SK-N-SH (cell line): ENCODE data around the gene PEX3. TPM values are rescaled to one million over a fixed set of nuclear protein-coding genes. Genes with fewer than 3 reads are reported as not detected.

Experiments
- CTCF ChIA-PET: fragments of 300-600, 350-600 bp; formaldehyde crosslinking; extraction: SDS; loops from one replicate; lab custom pipeline; 2021; lab: Yijun Ruan, JAX
- POLR2A ChIA-PET: fragments of 350-600 bp; sonication (Branson Sonifier 250); formaldehyde crosslinking; extraction: SDS; loops from one replicate; lab custom pipeline; 2020; ENCODE audit warnings: antibody characterized with exemption, inconsistent platforms; lab: Yijun Ruan, JAX
- DNase-seq: peaks from one replicate; pipeline ENCODE4 v3.0.0; 2012
- H2AFZ ChIP-seq: fragments of 200-600 bp; sonication (generic); 2 replicates; pipeline ENCODE4 v1.8.1; 2016; ENCODE audit warnings: antibody characterized with exemption, mild to moderate bottlenecking, low read depth
- H3F3A ChIP-seq: fragments of 200-600 bp; sonication (generic); replicated peaks from 2 replicates; pipeline ENCODE3; 2016; ENCODE audit warnings: antibody characterized with exemption, mild to moderate bottlenecking; ENCODE audit not compliant: insufficient read depth
- H3K27ac ChIP-seq, 2 experiments: fragments of 200-500 bp in 1 of 2; fragments of 200-600 bp in 1 of 2; sonication (Bioruptor generic) in 1 of 2; sonication (generic), shearing (Covaris generic) in 1 of 2; 2 replicates each; pipeline versions ENCODE4 v1.5.1 to v1.6.1; 2014 to 2016; ENCODE audit warnings: low read depth in 2 of 2, inconsistent platforms in 1 of 2, low read length in 1 of 2, mild to moderate bottlenecking in 1 of 2, mixed read lengths in 1 of 2
- H3K27me3 ChIP-seq: fragments of 200-600 bp; sonication (generic), shearing (Covaris generic); 2 replicates; pipeline ENCODE4 v1.6.1; 2016; ENCODE audit warnings: mixed run types; ENCODE audit not compliant: insufficient read depth
- H3K36me3 ChIP-seq, 2 experiments: fragments of 200-500 bp in 1 of 2; fragments of 200-600 bp in 1 of 2; sonication (Bioruptor generic) in 1 of 2; sonication (generic) in 1 of 2; replicated peaks in 1 of 2; 2 replicates each; pipeline versions ENCODE3 to v1.5.1; 2014 to 2016; ENCODE audit warnings: low read length in 1 of 2, mild to moderate bottlenecking in 1 of 2; ENCODE audit not compliant: insufficient read depth in 2 of 2, control insufficient read depth in 1 of 2
- H3K4me1 ChIP-seq, 2 experiments: fragments of 200-500 bp in 1 of 2; fragments of 200-600 bp in 1 of 2; sonication (Bioruptor generic) in 1 of 2; sonication (generic), shearing (Covaris generic) in 1 of 2; 2 replicates each; pipeline versions ENCODE4 v1.5.1 to v1.6.1; 2014 to 2016; ENCODE audit warnings: low read depth in 1 of 2, low read length in 1 of 2, mixed run types in 1 of 2; ENCODE audit not compliant: insufficient read depth in 2 of 2, control insufficient read depth in 1 of 2
- H3K4me2 ChIP-seq: fragments of 200-600 bp; sonication (generic), shearing (Covaris generic); 2 replicates; pipeline ENCODE4 v1.6.1; 2017; ENCODE audit warnings: mixed run types
- H3K4me3 ChIP-seq, 2 experiments: fragments of 200-500 bp in 1 of 2; fragments of 200-600 bp in 1 of 2; sonication (Bioruptor generic) in 1 of 2; sonication (generic), shearing (Covaris generic) in 1 of 2; 2 replicates each; pipeline versions ENCODE4 v1.5.1 to v1.8.1; 2014 to 2016; ENCODE audit warnings: low read depth in 2 of 2, inconsistent platforms in 1 of 2, low read length in 1 of 2, mild to moderate bottlenecking in 1 of 2, mixed read lengths in 1 of 2, moderate library complexity in 1 of 2
- H3K79me2 ChIP-seq: fragments of 200-600 bp; sonication (generic); 2 replicates; pipeline ENCODE4 v1.8.1; 2017; ENCODE audit warnings: mild to moderate bottlenecking; ENCODE audit not compliant: insufficient read depth
- H3K9ac ChIP-seq: fragments of 200-600 bp; sonication (generic); 2 replicates; pipeline ENCODE4 v1.6.1; 2017; ENCODE audit warnings: mixed run types
- H3K9me2 ChIP-seq: fragments of 200-600 bp; sonication (generic); 2 replicates; pipeline ENCODE4 v1.6.1; 2017; ENCODE audit warnings: mixed run types
- H3K9me3 ChIP-seq: fragments of 200-600 bp; sonication (generic); 2 replicates; pipeline ENCODE4 v1.6.1; 2017; ENCODE audit warnings: mixed run types, mild to moderate bottlenecking, moderate library complexity
- H4K20me1 ChIP-seq: fragments of 200-600 bp; sonication (generic); 2 replicates; pipeline ENCODE4 v1.6.1; 2017; ENCODE audit warnings: mild to moderate bottlenecking, mixed run types; ENCODE audit not compliant: insufficient read depth
- CHD2 ChIP-seq: fragments of 150-350 bp; IDR thresholded peaks from 2 replicates; pipeline ENCODE4 v1.6.1; 2018; ENCODE audit warnings: low read length; ENCODE audit not compliant: partially characterized antibody
- CTCF ChIP-seq: fragments of 200-600 bp; sonication (generic); IDR thresholded peaks from 2 replicates; pipeline ENCODE4 v1.6.1; 2017; ENCODE audit warnings: antibody characterized with exemption, mild to moderate bottlenecking, moderate library complexity
- ELF1 ChIP-seq: IDR thresholded peaks from 2 replicates; pipeline ENCODE4 v1.4.0; 2012
- GABPA ChIP-seq: IDR thresholded peaks from 2 replicates; pipeline ENCODE4 v1.4.0; 2012; ENCODE audit warnings: low read depth, mild to moderate bottlenecking
- GATA2 ChIP-seq: sonication (generic); formaldehyde crosslinking; IDR thresholded peaks from 2 replicates; pipeline ENCODE4 v1.5.0; 2020; ENCODE audit warnings: mild to moderate bottlenecking, missing genetic modification reagents
- JUND ChIP-seq: IDR thresholded peaks from 2 replicates; pipeline ENCODE4 v1.4.0; 2012
- MXI1 ChIP-seq: IDR thresholded peaks from 2 replicates; pipeline ENCODE4 v1.6.1; 2012; ENCODE audit warnings: mild to moderate bottlenecking, low read depth, low read length, improper control_type of control experiment
- NRF1 ChIP-seq: IDR thresholded peaks from 2 replicates; pipeline ENCODE4 v1.6.1; 2012; ENCODE audit warnings: low read depth, mild to moderate bottlenecking, low read length
- RAD21 ChIP-seq: IDR thresholded peaks from 2 replicates; pipeline ENCODE4 v1.6.1; 2012; ENCODE audit warnings: mild to moderate bottlenecking, low read length
- RXRA ChIP-seq: IDR thresholded peaks from 2 replicates; pipeline ENCODE4 v1.4.0; 2012; ENCODE audit warnings: low read depth, mild to moderate bottlenecking, borderline replicate concordance
- SIN3A ChIP-seq: IDR thresholded peaks from 2 replicates; pipeline ENCODE4 v1.6.1; 2012; ENCODE audit warnings: low read depth, mild to moderate bottlenecking, low read length, moderate library complexity, borderline replicate concordance
- TEAD4 ChIP-seq: IDR thresholded peaks from 2 replicates; pipeline ENCODE4 v1.4.0; 2012; ENCODE audit warnings: mild to moderate bottlenecking, borderline replicate concordance; ENCODE audit not compliant: insufficient read depth
- WGBS: methylation state at CpG from one replicate; pipeline ENCODE4 v1.1.6; 2017; ENCODE audit warnings: low lambda C conversion rate; 5-methylcytosine and 5-hydroxymethylcytosine counted together
- polyA plus RNA-seq, 3 experiments: library from polyadenylated mRNA; depleted of rRNA; stranded (reverse); fragments of >200 nt; gene quantifications; 2 replicates each; pipeline ENCODE4 v1.2.3, GENCODE V29; 2012
- TF ChIP-seq, protein P1 (sequence below): fragments of 150-350 bp; IDR thresholded peaks from 2 replicates; pipeline ENCODE4 v1.6.1; 2016; ENCODE audit warnings: mild to moderate bottlenecking, low read depth, low read length
- TF ChIP-seq, protein P2 (sequence below): IDR thresholded peaks from 2 replicates; pipeline ENCODE4 v1.6.1; 2012; ENCODE audit warnings: mild to moderate bottlenecking, low read depth, low read length, moderate library complexity
- TF ChIP-seq, protein P3 (sequence below): IDR thresholded peaks from 2 replicates; pipeline ENCODE4; 2012
- TF ChIP-seq, protein P4 (sequence below): IDR thresholded peaks from 2 replicates; pipeline ENCODE4 v1.4.0; 2012; ENCODE audit warnings: low read depth, borderline replicate concordance

PEX3 gene
- polyA plus RNA-seq, 1 of the 3 experiments (the other 2 are of a cell fraction) = 14.1 TPM

- H4K20me1 ChIP-seq = no peaks in the 10 kb centered on the region
- WGBS = 87% methylated on average over 3 of the region's 3 CpGs
- peaks cover 0 to 3% of the 10 kb centered on the region in 2 experiments; a peak in 1 of 4 replicates for H3K4me1 ChIP-seq
- no peaks in the 10 kb centered on the region for H3K9me2 ChIP-seq
- no peak overlapping the region for H2AFZ ChIP-seq
- no peak overlapping the region for H3K4me2 ChIP-seq
- no peaks in the 10 kb centered on the region for H3K36me3 ChIP-seq
- DNase-seq = no peak
- no peaks in the 10 kb centered on the region for H3K27me3 ChIP-seq
- POLR2A ChIA-PET = no interaction called here
- H3F3A ChIP-seq = no peaks in the 10 kb centered on the region
- no peaks in the 10 kb centered on the region for H3K9me3 ChIP-seq
- TF ChIP-seq ELF1 (no peak), GATA2 (CRISPR knock-in tag) (no peak)
- TF ChIP-seq, all 33 proteins: peak for 0
- CTCF ChIA-PET = no interaction called here
- no peaks in the 10 kb centered on the region for H3K79me2 ChIP-seq
- no peak overlapping the region for H3K9ac ChIP-seq
- no peak overlapping the region for H3K27ac ChIP-seq
- no peak overlapping the region for H3K4me3 ChIP-seq
These were observed 66.8 kb downstream of the PEX3 start for GRCh38 chr6:143517447-143517773.

- Histone ChIP-seq H3K9me2 (no peaks in the 10 kb centered on the region), H3F3A (no peaks in the 10 kb centered on the region), H3K9me3 (no peaks in the 10 kb centered on the region), H3K27me3 (no peaks in the 10 kb centered on the region), H3K36me3 (no peaks in the 10 kb centered on the region), H3K9ac (no peak overlapping the region), H3K4me2 (no peak overlapping the region), H3K4me1 (no peaks in the 10 kb centered on the region), H4K20me1 (no peaks in the 10 kb centered on the region), H3K4me3 (no peak overlapping the region), H3K79me2 (no peaks in the 10 kb centered on the region), H3K27ac (no peak overlapping the region), H2AFZ (no peak overlapping the region)
- DNase-seq = no peak
- 71% methylated on average over 8 of the region's 8 CpGs for WGBS
- CTCF ChIA-PET = no interaction called here
- TF ChIP-seq JUND (no peak), MXI1 (no peak), CHD2 (no peak), TEAD4 (no peak), CTCF (no peak), GABPA (no peak), SIN3A (no peak), RXRA (no peak), RAD21 (no peak), NRF1 (no peak)
- TF ChIP-seq, protein P1, sequence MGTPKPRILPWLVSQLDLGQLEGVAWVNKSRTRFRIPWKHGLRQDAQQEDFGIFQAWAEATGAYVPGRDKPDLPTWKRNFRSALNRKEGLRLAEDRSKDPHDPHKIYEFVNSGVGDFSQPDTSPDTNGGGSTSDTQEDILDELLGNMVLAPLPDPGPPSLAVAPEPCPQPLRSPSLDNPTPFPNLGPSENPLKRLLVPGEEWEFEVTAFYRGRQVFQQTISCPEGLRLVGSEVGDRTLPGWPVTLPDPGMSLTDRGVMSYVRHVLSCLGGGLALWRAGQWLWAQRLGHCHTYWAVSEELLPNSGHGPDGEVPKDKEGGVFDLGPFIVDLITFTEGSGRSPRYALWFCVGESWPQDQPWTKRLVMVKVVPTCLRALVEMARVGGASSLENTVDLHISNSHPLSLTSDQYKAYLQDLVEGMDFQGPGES = no peak
- TF ChIP-seq, protein P2, sequence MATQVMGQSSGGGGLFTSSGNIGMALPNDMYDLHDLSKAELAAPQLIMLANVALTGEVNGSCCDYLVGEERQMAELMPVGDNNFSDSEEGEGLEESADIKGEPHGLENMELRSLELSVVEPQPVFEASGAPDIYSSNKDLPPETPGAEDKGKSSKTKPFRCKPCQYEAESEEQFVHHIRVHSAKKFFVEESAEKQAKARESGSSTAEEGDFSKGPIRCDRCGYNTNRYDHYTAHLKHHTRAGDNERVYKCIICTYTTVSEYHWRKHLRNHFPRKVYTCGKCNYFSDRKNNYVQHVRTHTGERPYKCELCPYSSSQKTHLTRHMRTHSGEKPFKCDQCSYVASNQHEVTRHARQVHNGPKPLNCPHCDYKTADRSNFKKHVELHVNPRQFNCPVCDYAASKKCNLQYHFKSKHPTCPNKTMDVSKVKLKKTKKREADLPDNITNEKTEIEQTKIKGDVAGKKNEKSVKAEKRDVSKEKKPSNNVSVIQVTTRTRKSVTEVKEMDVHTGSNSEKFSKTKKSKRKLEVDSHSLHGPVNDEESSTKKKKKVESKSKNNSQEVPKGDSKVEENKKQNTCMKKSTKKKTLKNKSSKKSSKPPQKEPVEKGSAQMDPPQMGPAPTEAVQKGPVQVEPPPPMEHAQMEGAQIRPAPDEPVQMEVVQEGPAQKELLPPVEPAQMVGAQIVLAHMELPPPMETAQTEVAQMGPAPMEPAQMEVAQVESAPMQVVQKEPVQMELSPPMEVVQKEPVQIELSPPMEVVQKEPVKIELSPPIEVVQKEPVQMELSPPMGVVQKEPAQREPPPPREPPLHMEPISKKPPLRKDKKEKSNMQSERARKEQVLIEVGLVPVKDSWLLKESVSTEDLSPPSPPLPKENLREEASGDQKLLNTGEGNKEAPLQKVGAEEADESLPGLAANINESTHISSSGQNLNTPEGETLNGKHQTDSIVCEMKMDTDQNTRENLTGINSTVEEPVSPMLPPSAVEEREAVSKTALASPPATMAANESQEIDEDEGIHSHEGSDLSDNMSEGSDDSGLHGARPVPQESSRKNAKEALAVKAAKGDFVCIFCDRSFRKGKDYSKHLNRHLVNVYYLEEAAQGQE = no peak
- TF ChIP-seq, protein P3, sequence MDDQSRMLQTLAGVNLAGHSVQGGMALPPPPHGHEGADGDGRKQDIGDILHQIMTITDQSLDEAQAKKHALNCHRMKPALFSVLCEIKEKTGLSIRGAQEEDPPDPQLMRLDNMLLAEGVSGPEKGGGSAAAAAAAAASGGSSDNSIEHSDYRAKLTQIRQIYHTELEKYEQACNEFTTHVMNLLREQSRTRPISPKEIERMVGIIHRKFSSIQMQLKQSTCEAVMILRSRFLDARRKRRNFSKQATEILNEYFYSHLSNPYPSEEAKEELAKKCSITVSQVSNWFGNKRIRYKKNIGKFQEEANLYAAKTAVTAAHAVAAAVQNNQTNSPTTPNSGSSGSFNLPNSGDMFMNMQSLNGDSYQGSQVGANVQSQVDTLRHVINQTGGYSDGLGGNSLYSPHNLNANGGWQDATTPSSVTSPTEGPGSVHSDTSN = no peak
- TF ChIP-seq, protein P4, sequence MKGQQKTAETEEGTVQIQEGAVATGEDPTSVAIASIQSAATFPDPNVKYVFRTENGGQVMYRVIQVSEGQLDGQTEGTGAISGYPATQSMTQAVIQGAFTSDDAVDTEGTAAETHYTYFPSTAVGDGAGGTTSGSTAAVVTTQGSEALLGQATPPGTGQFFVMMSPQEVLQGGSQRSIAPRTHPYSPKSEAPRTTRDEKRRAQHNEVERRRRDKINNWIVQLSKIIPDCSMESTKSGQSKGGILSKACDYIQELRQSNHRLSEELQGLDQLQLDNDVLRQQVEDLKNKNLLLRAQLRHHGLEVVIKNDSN = no peak
- POLR2A ChIA-PET = no interaction called here
These were observed 71.5 kb downstream of the PEX3 start for GRCh38 chr6:143522039-143522600.
